GM20431 (cell line): ENCODE results near the gene OXNAD1.

Experiments
- in situ Hi-C: fragments of 300-500 bp; cut with MseI, MboI; formaldehyde crosslinking; loops from one replicate; pipeline ENCODE4 v1.15.0; 2020; ENCODE audit warnings: low sequenced_read_pairs; ENCODE audit not compliant: unreplicated experiment

OXNAD1 gene

DNA sequence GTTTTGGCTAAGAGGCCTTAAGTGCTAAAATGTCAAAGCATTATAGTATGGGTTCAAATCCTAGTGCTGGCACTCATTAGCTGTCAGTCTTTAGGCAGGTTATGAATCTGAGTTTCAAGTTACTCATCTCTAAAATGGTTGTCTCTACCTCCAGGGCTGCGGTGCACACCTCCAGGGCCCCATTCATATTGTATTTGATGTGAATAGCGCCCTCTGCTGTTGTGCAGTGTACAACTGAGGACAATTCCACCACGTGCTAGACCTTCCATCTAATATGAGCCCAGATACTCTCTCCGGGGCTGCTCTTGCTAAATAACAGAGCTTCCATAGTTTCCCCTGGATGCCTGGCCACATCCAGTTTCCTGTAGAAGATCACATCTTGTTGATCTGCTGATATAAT, 54.3 kb downstream of the OXNAD1 start:
- in situ Hi-C loops = no loop called here

DNA sequence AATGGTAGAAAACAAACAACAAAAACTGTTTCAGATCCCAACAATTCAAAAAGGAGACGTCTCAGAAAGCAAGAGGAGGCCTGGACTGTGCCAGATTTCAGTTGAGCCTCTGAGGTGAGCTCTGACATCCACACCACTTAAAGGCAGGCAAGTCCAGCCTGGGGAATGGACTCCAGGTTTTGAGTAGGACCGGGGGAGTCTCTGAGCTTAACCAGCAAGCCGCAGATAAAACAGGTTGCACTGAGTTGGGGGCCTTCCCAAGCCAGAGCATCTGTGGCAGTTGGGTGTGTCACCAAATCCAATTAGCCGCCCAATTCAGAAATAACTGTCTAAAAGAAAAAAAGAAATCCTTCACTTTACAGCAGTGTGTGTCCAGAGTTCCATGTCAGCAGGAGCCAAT, 54.7 kb downstream of the OXNAD1 start:
- in situ Hi-C loops = no loop called here

DNA sequence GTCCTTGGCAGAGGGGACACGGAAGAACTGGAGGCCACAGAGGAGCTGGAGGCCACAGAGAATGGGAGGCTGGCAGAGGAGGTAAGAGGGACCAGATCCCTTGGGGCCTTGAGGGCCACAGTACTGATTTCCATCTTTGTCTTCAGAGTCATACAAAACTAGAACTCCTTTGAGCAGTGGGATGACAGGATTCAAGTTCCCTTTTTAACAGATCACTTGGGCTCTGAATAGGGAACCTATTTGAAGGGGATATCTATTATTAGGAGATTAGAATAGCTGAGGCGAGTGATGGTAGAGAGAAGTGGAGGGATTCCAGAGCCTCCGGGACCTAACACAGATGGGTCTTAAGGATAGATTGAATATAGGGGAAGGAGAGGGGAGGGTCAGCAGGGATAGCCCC, 55.7 kb downstream of the OXNAD1 start:
- in situ Hi-C loops = no loop called here

DNA sequence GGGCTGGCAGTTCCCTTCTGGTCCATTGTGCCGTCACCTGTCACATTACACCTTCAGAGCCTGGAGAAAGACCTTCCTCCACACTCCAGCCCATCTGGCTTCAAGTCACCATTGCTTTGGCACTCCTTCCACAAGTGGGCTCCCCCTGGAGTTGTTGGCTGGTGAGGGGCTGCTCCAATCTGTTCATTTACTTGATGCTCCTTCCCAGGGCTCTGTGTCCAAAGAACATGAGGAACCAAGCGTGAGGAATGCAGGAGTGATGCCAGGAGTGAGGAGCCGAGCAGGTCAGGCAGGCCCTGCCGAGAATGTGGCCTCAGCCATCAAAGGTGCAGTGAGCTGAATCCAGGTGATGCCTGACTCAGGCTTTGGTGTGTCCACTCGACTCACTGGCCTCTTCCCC, 57.2 kb downstream of the OXNAD1 start:
- in situ Hi-C loops = no loop called here

DNA sequence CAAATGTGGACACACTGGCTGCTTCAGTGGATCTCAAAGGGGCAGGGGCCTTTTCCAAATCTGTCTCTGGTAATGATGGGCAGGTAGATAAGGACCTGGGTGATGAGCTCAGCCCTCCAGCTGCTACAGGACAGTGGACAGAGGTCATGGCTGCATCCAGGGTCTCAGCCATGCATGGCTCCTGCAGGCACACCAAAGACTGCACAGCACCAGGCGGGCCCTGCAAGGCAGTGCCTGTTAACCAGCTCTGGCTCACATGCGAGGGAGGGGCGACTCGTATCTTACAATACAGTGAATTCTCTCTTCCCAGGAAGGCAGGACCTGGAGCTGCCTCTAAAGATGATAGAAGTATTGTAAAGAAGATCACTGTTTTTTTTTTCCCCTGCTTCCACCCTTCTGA, 58.7 kb downstream of the OXNAD1 start:
- in situ Hi-C loops = no loop called here

DNA sequence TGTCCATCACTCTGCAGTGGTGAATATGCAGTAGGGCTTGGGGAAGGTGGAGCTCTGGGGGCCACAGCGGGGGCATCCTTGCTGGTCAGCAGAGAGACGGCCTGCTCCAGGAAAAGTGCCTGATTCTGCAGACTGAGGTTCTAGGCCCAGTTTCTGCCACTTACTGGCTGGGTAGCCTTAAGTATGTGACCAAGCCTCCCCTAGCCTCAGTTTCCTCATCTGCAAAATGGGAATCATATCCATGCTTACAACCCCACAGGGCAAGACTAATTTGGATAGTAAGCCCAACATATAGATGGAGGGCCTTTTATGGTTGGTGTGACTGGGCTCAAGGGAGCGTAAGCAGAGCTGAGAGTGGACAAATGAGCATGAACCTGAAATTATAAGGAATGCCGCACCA, 60.8 kb downstream of the OXNAD1 start:
- in situ Hi-C loops = no loop called here

DNA sequence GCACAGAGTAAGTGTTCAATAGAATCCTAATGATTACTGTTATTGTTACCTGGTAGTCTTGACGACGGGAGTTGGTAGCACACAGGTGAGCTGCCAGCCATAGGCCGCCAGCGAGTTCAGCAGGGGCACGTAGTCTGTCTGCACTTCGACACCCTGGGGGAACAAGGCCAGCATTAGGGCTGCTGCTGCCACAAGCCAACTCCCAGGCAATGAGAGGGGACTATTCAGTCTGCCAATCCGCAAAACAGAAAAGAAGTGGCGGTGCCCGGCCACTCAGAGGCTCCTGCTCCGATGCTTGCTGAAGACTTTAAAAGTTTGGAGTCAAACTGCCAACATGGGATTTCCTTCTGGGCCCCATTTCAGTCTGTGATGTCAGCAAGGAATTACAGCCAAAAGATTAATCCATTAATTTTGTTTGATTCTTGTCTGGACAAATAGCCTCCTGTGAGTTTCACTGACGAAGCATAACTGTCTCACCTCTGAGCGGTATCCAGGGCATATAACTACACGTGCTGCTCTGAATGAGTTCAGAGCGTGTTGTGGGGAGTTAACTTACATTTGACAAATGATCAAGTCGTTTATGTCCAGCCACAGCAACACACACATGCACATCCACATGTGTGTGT, 61.8 kb downstream of the OXNAD1 start:
- in situ Hi-C loops = no loop called here

DNA sequence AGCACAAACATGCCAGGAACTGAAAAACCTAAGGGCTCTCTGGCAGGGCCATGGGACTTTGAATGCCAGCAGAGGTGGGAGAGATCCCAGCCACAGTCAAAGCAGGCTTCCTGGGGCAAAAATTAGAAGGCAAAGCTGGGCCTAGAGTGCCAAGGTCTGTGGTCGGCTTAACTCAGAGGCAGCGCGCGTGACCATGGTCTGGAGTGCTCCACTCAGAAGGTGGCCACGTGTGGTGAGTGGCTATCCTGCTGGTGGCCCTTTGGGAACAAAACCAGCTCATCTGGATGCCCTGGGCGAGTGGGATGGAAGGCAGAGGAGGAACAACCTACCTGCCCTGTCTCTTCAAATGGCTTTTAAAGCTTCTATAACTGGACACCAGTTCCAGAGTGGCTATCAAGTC, 63.1 kb downstream of the OXNAD1 start:
- in situ Hi-C loops = no loop called here

DNA sequence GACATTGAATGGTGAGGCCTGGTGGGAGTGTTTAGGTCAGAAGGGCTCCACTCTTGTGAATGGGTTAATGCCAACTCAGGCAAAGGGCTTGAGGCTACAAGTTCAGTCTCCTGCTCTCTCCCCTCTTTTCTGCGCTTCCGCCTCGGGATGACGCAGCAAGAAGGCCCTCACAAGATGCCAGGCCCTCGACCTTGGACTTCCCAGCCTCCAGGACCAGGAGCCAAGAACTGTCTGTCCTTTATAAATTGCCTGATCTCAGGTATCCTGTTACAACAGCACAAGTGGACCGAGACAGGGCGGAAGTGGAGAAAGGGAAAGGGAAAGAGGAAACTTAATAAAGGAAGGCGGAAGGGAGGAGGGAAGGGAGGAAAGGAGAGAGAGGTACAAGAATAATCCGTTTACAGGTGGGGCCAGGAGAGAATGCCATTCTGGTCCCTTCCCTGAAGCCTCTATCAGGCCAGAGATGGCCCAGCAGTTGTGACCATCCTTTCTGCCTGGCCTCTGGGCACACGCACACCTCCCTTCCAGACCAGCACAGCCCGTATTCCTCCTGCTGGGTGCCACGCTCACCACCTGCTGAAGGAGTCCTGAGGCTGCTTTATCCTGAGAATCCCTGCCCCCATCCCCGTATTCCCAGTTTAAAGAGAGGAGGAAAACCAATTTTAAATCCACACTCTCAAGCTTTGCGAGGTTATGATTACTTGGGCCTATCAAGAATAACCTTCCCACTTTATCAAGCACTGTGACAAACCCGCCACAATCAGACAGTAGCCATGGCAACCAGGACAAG, 64.2 kb downstream of the OXNAD1 start:
- in situ Hi-C loops = no loop called here

DNA sequence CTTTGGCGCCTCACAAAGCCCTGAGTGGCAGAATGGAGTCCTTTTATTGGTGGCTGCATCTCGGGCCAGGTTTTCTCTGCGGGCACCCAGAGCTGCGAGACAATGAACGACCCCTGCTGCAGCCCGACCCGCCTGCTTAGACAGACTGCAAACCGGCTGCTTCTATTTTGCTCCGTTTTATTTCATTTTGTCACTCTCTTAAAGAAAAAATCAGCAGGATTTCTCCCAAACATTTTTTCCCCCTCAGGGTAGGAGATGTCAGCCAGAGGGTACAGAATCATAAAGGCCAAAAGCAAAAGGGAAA, 64.8 kb downstream of the OXNAD1 start:
- in situ Hi-C loops = no loop called here

DNA sequence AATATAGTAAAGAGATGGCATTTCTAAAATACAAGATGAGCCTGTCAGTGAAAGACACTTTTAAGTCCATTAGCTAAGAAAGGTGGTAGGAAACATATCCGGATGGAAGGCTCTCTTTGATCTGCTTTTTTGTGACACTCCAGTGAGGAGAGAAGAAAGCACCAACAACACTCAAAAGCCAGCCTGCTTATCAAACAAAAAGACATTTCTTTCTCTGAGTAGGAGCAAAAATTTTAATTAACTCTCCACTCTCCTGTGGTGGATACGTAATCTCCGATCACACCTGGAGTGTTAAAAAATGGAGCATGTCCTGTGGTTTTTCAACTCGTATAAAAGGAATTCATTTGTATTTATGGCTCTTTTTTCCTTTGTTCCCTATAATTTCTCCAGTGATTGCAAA, 65.3 kb downstream of the OXNAD1 start:
- in situ Hi-C loops = no loop called here

DNA sequence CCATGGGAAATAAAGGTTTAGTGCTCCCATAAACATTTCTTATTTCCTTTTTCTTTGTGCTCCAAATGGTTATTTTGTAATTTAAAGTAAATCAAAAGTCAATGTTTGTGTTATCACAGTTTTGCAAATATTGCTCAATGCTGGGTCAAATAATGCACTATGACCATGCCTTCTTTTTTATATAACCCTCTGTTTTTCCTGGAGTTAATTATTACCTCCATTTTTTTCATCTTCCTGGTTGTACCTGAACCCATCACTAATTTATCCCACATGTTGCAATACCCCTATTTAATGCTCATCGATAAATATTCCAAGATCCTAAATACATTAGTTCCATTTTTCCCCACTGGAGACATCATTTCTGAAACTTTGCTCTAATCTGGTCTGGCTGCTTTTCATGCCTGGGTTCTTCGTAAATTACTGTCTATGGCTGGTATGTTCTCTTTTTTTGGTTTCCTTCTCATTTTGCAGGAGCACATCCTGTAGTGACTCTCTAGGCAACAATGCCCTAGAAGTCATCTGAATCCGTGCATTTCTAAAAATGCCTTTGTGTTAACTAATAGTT, 66.4 kb downstream of the OXNAD1 start:
- in situ Hi-C loops = no loop called here

DNA sequence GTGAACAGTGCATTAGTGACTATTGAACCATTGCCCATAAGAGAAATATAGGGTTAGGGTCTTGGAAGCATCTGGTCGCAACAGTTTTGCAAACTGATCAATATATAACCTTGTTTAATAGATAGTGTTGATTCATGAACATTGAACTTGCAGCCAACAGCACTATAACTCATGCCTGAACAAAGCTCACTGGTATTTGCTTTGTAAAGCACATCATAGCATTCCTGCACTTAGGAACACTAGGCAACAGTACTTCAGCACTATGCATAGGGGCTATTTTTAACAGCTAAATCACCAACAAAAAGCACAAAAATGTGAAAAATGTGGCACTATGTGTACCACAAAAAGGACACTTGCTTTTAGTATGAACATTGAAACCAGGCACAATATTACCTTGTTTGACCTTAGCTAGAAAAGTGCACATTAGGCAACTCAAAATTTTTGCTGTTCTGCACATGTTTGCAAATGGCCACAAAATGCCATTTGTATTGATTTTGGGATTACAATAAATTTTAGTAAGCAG, 68.0 kb downstream of the OXNAD1 start:
- in situ Hi-C loops = no loop called here

DNA sequence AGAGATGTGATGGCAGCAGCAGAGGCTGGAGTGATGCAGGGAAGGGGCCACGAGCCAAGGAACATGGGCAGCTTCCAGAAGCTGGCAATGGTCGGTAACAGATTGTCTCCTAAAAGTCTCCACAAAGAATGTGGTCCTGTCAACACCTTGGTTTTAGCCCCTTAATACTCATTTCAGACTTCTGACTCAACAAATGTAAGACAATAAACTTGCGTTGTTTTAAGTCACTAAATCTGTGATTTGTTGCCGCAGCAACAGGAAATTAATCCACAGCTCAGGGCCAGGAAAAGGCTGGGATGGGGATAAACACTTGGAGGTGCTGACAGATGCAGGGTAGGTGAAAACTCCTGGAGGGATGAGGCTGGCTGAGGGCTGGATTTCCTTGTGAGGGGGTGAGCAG, 69.9 kb downstream of the OXNAD1 start:
- in situ Hi-C loops = no loop called here

DNA sequence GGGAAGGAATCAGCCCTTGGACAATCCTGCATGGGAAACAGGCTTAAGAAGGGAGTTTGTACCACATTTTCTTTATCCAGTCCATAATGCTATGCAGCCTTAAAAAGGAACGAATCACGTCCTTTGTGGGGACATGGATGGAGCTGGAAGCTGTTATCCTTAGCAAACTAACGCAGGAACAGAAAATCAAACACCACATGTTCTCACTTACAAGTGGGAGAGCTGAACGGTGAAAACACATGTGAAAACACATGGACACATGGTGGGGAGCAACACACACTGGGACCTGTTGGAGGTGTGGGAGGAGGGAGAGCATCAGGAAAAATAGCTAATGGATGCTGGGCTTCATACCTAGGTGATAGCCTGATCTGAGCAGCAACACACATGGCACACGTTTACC, 70.3 kb downstream of the OXNAD1 start:
- in situ Hi-C loops = no loop called here

DNA sequence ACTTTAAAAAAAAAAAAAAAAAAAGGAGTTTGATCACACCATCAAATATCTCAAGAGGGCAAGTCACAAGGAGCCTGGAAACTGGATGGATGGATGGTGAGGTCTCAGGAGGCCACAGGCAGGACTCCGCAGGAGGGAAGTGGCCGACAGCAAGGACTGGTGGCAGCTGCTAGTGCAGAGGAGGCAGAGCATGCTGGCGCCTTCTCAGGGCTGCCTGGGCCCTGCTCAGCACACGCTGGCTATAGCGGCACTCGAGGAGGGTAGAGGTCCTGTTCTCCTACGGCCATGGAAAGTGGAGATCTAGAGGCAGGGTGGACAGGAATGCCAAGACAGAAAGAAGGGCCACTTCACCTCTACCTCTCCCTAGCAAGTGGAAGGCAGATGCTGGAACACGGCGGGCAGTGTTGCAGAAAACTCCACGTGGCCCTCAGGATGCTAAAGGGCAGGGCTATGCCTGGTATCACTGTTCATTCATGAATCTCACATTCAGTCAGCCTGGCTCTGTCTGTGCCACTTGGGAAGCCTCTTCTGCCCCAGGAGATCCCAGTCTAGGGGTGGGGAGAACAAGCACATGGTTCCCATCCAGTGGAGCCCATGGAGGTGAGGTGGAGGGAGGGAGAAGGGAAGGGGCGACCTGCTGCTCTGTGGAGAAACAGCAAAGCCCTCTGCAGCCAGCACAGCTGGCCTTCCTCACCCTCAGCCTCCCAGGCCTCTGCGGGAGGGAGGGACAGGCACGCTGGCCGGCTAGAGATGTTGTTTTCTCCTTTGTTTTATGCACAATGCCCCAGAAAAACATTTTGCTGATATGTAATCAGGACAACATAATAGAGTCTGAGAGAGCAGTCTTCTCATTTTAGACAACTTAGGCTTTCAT, 71.0 kb downstream of the OXNAD1 start:
- in situ Hi-C loops = no loop called here

DNA sequence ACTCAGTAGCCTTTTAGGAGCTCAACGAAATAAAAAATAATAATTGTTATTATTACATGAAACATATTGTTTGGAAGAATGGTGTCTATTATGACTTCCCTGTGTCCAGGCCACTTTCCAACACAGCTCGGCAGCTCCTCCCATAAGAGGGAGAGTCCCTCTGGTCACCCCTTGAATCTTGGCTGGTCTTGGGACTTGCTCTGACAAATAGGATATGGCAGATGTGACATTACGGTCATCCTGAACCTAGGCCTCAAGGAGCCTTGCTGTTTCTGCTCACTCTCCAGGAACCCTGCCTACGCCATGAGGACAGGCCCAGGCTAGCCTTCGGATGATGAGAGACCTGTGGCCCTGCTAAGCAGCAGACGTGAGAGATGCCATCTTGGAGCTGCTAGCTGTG, 71.8 kb downstream of the OXNAD1 start:
- in situ Hi-C loops = no loop called here

DNA sequence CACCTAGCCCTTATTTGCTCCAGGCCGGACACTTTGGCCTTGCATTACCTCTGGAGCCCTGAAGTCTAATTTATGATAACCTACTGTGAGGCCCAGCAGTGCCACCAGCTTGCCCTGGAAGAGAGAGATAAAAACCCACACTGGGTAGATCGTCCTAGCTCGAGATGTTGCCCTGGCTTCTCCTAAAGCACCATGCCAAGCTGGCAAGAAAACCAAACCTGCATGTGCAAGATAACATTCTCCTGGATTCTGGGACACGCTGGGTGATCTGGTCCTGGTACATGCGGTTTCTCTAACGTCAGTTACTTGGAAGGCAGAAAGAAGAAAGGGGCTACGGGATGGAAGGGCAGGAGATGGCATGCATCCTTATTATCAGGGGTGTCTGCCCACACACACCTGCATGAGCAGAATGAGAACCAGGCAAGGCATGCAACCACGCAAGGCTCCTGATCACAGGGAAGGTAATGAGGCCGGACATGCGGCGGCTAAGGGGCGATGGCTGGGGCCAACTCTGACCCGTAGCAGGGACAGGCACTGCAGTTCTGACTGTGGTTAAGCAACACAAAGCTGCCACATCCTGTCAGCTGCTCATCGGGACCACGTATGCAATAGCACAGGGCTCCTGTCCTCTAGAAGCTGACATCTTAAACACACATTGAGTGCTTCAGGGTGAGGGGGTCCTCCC, 73.0 kb downstream of the OXNAD1 start:
- in situ Hi-C loops = no loop called here

DNA sequence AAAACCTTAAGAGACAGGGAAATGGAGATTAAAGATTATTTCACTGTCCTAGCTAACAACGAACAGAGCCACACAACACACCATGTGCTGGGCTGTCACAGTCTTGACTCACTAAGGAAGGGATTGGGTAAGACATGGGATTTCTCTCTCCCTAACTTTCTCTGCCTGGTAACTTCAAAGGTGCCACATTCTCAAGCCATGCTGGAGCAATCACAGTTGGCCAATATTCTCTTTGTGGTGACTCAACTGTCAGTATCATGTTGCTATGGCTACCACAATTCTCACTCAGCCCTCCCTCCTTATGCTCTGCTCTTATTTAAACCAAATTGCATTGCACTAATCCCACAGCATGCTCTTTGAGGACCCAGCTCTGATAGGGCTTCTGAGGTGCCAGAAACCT, 74.0 kb downstream of the OXNAD1 start:
- in situ Hi-C loops = no loop called here

DNA sequence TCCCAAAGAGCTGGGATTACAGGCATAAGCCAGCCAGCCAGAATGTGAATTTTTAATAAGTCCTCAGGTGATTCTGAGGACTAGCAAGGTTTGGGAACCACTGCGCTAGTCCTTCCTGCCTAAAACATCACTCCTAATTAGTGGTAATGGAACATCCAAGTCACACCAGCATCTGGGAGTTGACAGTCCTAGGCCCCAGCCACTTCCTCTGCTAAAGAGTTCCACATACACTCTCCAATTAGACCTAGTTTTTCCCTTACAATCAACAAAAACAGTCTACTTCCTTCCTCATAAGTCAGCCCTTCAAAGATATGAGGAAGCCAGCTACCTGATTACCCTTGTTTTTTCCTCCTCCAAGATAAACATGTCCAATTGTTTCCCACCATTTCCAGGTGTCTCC, 78.1 kb downstream of the OXNAD1 start:
- in situ Hi-C loops = no loop called here
